ENCODE results near the gene BAHCC1.

The BAHCC1 gene

DNA sequence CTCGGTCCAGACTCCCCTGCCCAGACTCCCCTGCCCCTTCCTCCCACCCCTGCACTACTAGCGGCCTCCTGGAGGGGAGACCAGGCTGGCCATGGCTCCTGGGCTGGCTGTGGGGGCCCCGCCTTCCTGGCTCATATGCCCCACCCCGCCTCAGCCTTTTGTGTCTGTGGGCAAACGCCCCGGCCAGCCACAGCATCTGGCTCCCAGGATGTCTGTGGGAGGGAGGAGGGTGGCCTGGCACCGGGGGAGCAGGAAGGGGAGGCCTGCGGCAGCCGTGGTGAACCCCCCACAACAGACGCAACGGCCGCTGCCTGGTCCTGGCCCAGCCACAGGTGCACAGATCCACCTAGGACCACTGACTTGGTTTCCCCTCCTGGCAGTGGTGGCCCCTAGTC, 32.9 kb downstream of the BAHCC1 start:
- no peak for DNase-seq

DNA sequence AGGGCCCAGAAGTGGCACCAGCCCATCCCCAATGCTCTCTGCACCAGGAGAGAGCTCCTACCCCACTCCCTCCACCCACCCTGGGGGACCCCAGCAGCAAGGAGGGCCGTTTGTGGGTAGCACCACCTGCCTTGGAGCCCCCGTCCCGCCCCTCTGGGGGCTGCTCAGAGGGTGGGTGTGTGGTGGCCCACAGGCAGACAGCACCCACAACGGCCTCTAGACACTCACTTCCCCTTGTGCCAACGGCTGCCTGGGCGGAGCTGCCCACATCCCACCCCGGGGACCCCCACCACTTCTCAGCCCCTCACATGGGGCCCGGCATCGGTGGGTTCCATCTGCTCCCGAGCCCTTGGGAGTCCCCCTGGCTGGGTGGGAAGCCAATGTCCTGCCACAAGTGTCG, 33.3 kb downstream of the BAHCC1 start:
- no peak for DNase-seq

DNA sequence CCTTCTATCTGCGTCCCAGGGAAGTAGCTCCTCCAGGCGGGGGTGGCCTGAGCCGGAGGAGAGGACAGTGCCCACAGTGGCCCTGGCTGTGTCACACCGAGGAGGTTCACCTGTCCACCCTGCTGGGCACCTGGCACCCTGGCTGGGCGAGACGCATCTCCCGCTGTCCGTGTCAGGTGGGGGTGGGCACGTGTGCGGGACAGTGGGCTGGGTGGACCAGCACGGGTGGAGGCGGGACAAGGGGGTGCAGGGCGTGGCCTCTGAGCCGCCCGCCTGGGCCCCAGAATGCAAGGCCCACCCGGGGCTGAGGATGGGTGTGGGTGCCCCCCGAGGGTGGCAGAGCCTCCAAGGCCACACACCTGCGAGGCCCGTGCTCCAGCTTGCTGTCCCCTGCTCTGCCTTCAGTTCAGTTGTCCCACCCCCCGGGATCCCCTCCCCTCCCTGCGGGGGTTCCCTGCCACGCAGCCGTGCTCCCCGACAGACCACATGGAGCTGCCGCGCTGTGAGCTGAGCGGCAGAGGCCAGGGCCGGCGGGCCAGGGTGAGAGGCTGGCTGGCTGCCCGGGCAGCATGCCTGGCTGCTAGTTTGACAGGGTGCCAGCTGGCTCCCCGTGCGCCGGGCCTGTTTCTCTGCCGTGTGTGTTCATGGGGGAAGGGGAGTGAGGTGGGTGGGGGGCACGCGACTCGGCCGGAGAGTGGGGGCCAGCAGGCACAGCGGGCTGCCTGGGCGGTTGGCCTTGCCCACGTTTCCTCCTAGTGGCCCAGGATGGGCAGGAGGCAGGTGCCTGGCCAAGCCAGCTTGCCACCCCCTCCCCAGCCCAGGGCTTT, 33.9 kb downstream of the BAHCC1 start:
- DNase-seq: no peak

DNA sequence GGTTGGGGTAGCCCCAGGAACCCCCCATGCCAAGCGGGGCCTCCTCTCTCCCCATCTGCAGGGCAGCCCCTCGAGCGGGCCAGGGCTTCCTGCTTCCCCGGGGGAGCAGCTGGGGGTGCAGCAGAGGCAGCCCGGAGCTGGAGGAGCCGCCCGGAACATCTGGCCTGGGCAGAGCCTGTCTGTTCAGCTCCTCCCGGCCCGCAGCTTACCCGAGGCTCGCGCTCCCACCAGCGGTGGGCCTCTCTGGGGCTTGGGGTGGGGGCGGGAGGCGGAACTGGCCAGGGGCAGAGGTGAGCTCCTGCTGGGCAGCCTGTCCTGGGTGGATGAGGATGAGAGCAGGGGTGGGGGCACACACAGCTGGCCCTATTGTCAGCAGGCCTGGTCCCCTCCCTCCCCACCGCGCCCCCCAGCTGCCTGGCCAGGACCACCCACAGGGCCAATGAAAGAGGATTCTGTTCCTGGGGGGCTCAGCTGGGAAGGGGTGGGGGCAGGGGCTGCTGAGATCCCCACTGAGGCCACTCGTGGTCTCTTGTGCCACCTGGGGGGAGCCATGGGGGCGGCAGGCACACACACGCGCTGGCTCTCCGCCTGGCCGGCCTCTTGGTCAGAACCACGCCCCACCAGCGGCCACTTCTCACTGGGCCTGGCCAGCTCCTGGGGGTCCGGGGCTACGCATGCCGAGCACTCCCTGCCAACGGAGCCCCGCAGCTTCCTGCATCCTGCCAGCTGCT, 34.7 kb downstream of the BAHCC1 start:
- DNase-seq: no peak

DNA sequence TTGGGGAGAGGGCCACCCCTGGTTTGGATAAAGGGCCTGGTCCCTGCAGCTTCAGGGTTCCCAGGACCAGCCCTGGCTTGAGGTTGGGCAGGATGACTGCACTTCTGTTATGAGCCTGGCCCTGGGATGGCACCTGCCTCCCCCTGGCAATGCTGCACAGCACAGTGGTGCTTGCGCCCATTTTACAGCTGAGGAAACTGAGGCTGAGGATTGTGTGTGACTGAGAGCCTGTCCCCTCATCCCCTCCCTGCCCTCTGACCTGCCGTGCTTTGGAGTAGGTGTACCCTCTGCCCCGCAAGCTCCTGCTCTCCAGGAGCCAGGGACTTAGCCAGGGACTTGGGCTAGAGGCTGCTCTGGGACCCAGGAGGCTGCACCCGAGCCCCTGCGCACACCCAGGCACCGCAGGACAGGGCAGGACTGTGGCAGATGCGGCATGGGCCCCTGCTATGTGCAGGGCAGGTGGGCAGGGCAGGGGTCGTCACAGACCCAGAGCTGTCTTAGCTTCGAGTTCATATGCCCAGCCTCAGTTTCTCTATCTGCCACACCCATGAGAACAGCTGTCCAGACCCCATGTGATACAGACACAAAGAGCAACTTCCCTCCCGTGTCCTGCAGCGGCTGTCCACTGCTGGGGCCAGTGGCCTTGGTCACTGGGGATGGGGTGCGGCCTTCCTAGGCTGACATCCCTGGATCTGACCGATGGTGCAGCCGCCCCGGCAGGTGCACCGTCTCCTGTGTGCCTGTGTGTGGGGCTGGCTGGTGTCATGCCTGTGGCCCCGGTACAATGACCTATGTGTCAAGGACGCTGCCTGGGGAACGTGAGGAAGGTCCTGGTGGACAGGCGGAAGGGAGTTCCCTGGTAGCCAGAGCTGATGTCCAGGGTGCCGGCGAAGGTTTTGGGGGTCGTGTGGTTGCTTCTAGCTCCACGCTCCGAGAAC, 36.6 kb downstream of the BAHCC1 start:
- no peak for DNase-seq

DNA sequence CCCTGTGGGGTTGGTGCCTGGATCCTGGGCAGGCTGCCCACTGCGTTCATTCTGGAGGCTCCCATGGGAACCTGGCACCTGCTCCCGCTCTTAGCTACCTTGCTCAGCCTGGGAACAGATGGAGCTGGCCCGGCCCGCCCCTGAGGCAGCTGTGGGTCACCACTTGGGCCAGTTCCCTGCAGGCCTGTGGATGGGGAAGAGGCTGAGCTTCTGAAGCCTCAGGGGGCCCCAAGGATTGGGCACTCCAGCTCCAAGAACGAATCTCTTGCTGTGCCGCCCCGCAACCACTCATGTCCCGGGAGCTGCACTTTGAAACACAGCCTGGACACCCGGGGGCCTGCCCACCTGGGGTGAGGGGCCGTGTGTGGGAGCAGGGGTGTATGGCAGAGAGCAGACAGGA, 37.7 kb downstream of the BAHCC1 start:
- DNase-seq: no peak

DNA sequence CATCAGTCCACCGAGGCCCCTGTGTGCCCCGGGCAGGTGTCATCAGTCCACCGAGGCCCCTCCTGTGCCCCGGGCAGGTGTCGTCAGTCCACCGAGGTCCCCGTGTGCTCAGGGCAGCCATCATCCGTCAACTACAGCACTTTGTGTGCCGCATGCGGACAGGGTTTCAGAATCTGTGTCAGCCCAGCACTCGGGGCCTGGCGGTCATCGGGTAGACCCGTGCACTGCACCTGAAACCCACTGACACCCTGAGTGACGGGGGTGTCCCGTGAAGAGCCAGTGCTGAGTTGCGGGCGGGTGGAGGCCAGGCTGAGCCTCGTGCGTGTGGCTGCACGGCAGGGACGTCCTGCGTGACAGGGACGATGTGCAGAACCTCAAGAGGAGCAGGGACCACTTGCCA, 38.4 kb downstream of the BAHCC1 start:
- DNase-seq: no peak

DNA sequence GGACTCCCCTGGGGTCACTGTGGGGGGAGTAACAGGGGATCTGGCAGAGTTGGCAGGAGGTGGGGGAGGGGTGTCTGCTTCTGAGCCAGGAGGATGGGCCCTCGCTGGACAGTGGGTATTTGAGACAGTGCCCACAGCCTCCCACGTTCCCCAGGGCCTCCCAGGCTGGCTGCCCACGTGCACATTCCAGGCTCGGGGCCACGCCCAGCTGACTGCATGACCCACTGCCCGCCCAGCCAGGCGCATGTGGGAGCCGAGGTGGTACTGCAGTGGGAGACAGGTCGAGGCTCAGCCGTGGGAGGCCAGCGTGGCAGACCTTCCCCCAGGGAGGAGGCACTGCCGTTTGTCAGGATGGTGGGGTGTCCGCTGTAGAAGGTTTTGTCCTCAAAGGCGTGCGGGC, 38.8 kb downstream of the BAHCC1 start:
- no peak for DNase-seq

DNA sequence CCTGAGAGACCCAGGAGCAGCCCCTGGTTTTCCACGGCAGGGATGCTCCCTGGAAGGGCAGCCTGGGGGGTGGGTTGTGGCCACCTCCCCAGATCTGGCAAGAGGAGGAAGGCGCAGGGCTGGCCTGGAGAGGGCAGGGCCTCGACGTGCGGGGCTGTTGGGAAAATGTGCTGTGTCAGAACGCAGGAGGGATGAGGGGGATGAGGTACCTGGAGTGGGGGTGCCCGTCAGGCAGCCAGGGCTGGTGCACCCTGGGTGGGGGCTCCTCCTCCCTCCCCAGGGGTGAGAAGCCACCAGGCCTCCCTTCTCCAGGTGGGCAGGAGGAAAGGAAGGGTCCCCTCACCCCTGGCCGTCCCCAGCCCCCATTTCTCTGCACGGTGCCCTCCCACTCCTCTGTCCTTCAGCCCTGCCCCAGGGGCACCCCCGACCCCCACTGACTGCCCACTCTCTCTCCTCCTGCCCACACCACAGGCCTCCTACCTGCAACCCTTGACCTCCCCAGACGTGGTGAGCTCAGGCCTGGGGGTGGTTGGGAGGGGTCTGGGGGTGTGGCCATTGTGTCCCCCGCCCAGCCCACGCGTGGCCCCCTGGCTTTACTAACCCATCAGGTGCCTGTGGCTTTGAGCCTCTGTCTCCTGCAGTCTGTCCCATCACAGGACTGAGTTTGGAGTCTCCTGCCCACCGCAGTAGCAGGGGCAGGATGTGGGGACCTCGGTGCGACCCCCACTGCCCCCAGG, 39.6 kb downstream of the BAHCC1 start:
- no peak for DNase-seq

DNA sequence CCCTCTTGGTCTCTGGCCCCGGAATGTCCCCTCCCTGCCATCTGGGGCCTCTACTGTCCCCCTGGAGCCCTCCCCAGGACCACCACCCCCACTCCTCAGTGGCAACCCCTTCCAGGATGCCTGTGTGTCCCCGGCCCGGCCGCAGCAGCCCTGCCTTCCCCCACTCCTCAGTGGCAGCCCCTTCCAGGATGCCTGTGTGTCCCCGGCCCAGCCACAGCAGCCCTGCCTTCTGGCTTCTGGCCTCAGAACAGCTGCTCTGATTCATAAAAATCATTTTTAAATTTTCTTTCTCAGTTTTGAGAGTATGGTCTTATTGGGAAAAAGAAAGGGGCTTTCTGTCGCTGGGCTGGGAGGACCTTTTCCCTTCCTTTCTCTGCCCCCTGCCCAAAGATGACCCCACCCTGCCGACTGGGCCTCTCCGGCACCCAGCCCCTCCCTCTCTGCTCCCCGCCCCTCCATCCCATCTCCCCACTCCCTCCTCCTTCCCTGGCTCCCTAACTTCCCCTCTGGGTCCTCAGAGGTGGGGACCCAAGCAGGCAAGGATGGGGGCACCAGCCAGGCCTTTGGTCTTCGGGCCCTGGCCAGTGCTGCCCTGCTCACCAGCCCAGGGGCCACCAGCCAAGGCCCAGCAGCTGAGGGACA, 40.5 kb downstream of the BAHCC1 start:
- no peak for DNase-seq

DNA sequence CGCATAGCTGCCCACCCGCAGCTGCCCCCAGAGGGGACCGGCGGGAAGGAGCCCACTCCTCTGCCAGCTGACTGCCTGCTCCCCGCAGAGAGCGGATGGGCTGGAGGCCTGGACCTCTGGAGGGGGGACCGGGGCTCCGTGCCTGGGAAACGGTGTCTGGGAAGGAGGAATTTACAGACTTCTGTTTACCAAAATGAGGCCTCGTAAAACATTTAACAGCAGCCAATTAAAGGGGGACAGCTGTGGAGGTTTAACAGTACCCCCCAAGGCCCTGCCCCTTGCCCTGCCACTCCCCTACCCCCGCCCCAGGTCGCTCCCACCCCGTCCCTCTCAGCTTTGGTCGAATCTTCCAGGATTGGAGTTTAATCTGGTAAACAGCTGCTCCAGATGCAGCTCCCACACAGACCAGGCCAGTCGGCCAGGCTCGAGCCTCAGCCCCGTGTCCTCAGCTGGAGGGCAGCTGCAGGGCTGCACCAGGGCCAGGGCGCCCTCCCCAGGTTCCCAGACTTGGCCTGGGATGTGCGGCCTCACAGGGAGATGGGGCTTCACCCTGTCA, 41.1 kb downstream of the BAHCC1 start:
- DNase-seq: no peak

DNA sequence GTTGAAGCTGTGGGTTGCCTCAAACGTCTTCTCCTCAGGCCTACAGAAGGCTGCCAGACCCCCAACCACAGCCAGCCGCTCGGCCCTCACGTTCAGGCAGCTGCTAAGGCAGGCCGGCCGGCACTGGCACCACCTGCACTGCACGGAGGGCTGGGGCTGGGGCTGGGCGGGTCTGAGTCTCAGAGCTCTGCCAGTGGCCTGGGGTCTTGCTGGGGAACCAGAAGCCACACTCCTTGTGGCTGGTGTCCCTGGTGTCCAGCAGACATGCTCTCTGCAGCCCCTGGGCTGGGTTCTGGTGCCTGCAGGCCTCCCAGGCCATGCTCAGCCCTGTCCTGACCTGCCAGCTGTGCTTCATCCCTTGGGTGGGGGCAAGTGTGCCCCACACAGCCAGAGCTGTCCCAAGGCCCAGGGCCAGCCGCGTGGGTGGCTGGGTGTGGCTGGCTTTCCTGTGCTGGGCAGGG, 42.0 kb downstream of the BAHCC1 start:
- no peak for DNase-seq

DNA sequence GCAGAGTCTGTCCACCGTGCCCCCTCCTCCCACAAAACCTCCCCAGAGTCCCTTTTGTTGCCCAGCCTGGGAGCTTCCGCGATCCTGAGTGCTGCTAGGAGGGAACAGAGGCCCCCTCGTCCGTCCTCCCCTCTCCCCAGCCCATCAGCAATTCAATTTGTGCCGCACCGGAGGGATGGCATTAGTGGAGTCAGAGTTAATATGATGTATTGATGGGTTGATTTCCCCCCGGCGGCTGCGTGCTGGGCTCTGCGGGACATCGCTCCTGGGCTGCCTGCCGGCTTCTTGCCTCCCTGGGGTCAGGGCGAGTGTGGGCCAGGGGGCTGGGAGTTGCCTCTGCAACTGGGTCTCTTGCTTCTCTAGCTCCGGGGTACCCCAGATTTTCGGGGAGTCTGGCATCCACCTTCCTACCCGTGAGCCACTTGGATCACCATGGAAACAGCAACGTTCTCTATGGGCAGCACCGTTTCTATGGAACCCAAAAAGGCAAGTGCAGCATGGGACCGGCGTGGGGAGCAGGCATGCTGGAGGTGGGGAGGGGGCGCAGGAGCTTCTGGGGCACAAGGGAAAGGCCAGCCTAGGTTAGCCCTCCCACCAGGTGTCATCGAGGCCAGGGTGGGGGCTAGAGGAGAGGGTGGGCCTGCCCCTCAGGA, 42.9 kb downstream of the BAHCC1 start:
- DNase-seq: no peak

DNA sequence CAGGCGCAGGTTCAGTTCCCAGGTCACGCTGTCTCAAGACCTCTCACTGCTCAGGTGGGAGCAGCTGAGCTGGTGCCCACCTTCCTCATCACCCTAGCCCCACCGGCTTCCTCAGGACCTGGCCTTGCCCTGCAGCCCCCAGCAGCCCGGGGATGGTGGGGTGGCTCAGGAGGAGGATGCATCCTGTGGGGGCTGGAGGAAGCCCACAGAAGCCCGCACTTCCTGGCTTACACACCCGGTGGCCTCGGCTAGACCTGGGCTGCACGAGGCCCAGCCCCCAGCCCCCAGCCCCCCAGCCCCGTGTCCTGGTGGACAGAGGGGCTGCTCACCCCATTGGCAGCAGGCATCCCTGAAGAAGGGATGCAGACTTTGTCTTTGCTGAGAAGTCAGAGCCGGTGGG, 43.4 kb downstream of the BAHCC1 start:
- DNase-seq: no peak

DNA sequence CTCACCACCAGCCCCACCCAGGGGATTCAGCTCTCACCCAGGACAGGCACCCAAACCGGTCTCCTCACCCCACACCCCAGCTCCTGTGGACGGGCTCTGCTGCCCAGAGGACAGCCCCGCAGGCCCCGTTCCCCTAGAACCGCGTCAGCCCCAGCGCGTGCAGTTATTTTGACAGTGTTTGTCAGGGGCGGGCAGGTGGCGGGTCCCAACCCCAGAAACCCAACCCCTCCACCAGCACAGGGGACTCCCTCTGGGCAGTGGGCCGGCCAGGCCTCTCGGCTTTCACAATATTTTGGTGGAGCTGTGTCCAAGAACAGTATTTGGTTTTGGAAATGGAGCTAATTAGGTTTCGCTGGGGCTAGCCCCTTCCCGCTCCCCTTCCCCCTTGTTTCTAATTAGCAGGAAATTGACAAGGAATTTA, 44.8 kb downstream of the BAHCC1 start:
- DNase-seq: no peak

DNA sequence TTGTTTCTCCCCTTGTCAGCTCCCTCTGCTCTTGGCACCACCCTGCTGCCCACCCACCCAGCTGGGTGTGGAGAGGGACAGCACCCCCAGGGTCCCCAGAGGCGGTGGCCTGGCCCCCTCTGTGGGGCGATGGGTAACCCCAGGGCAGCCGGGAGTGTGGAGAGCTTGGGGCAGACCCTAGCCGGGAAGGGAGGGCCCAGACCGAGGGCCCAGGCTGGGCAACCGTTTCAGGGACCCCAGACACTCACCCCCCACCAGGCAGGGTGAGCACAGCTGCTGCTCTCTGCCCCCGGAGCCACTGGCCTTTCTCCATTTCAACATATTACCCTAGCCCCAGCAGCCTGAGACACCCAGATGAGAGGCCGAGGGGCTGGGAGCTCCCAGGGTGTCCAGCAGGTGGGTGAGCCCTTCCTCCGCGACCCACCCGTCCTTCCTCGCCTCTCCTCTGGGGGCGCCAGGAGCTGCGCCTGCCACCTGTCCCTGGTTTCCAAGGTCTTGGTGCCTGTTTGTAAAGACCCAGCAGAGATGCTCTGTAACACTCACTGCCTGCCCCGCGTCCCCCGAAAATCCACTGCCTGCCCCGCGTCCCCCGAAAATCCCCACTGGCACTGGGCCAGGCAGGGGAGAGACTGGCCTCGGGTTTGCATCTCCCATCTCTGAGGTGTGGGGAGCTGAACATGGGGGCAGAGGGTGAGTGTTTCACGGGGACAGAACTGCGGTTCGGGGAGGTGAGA, 45.4 kb downstream of the BAHCC1 start:
- DNase-seq: no peak

DNA sequence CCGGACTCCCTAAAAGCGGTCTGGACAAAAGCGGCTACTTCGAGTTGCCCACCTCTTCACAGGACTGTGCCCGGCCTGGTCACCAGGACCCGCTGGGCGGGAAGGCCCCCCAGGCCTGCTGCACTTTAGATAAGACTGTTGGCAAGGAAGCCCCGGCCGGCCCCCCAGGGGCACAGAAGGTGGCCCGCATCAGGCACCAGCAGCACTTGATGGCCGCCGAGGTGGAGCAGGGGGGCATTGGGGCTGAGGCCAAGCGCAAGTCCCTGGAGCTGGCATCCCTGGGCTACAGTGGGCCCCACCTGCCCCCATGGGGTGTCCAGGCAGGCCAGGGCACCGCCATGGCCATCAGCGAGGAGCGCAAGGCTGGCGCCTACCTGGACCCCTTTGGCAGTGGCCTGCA, 47.5 kb downstream of the BAHCC1 start:
- no peak for DNase-seq

DNA sequence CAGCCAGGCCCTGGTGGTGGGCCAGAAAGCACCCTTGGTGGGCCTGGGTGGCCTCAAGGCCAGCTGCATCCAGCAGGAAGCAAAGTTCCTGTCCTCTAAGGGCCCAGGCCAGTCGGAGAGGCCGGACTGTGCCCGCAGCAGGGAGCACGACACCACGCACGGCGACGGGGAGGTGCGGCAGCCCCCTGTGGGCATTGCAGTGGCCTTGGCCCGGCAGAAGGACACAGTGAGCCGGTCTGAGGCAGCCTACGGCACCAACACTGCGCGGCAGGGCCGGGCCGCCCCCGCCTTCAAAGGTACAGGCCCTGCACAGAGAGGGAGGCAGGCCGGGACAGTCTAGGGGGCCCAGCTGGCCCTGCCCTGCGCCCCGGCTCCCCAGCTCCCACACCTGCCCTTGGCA, 48.0 kb downstream of the BAHCC1 start:
- no peak for DNase-seq

DNA sequence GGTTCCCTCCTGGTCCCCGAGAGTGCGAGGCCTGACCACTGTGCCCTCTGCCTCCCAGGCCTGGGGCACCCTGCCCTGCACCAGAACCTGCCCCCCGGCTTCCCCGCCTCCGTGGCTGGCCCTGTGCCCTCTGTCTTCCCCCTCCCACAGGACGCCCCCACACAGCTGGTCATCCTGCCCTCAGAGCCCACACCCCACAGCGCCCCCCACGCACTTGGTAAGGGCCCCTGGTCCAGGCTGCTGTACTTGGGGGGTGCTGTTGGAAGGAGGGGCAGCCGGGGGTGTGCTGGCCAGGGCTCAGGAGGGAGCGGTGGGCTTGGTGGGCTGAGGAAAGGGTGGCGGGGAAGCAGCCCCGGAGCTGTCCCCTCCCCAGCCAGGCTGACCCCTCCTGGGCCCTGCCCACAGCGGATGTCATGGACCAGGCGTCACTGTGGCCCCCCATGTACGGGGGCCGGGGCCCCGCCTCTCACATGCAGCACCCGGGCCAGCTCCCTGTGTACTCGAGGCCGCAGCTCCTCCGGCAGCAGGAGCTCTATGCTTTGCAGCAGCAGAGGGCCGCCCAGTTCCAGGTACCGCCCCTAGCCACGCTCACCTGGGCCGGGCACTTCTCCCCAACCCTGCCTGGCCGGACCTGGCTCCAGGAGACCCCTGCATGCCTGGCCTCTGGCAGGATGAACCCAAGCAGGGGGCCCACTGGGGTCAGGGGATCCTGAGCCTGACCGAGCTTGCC, 49.5 kb downstream of the BAHCC1 start:
- DNase-seq: no peak

Data from CD4-positive, alpha-beta T cell treated with Interleukin-12 subunit alpha and Interleukin-12 subunit beta, for 1 hour (primary cell).